NB4 (cell line): ENCODE measurements around the gene RNF152.

Experiments
- POLR2A ChIP-seq: IDR thresholded peaks from 2 replicates; pipeline ENCODE4 v1.6.1; 2011; ENCODE audit warnings: mild to moderate bottlenecking; ENCODE audit not compliant: insufficient read length; ENCODE audit errors: extremely low read depth
- TF ChIP-seq, protein P1 (sequence below): IDR thresholded peaks from 2 replicates; pipeline ENCODE4 v1.6.1; 2011; ENCODE audit warnings: low read depth, low read length
- TF ChIP-seq, protein P2 (sequence below): IDR thresholded peaks from one replicate; pipeline ENCODE4 v1.5.1; 2012; ENCODE audit warnings: low read depth, low read length

DNA sequence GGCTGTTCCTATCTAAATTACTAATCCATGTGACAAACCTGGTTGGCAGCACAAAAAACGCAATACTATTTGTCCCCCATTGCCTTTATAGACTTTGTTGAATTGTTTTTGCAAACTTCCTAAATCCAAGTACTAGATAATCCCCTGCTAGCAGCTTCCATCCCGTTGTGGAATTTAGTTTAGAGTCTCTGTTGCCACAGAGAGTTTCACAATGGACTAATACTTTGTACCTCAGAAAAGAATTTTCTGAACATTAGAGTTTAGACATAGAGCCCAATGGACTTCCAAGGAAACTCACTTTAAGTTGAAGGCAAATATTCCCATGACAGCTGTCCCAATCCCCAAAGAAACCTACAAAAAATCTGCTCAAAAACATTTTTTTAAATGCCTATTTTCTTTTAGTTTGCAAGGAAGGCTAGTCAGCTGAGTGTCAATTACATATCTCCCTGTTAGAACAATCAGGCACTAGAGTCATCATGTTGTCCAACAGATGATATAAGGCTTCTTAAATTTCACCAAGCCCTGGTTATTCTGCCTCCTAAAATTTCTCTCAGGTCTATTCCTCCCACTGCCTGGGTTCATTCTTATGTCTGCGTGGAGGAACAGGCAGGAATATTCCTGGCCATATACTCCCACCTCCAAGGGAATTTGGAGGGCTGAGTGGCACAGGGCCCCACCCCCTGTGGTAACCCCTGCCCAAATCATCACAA lies 27.2 kb downstream of the RNF152 start:
- TF ChIP-seq, protein P1, sequence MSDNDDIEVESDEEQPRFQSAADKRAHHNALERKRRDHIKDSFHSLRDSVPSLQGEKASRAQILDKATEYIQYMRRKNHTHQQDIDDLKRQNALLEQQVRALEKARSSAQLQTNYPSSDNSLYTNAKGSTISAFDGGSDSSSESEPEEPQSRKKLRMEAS, result no peak
- TF ChIP-seq, protein P2, sequence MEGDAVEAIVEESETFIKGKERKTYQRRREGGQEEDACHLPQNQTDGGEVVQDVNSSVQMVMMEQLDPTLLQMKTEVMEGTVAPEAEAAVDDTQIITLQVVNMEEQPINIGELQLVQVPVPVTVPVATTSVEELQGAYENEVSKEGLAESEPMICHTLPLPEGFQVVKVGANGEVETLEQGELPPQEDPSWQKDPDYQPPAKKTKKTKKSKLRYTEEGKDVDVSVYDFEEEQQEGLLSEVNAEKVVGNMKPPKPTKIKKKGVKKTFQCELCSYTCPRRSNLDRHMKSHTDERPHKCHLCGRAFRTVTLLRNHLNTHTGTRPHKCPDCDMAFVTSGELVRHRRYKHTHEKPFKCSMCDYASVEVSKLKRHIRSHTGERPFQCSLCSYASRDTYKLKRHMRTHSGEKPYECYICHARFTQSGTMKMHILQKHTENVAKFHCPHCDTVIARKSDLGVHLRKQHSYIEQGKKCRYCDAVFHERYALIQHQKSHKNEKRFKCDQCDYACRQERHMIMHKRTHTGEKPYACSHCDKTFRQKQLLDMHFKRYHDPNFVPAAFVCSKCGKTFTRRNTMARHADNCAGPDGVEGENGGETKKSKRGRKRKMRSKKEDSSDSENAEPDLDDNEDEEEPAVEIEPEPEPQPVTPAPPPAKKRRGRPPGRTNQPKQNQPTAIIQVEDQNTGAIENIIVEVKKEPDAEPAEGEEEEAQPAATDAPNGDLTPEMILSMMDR, result no peak
- no peak for TF ChIP-seq POLR2A
